Activated CD4-positive, alpha-beta T cell treated with anti-CD3 and anti-CD28 coated beads, Interleukin-2, amount 50 U/mL, for 24 hours (primary cell): ENCODE results near the gene RETREG2.

Experiments
- DNase-seq, 2 donors: peaks; one replicate each; pipeline ENCODE4 v3.0.0-alpha.2; 2020; ENCODE audit warnings: low read depth in 1 of 2, low spot score in 1 of 2

The RETREG2 gene

DNA sequence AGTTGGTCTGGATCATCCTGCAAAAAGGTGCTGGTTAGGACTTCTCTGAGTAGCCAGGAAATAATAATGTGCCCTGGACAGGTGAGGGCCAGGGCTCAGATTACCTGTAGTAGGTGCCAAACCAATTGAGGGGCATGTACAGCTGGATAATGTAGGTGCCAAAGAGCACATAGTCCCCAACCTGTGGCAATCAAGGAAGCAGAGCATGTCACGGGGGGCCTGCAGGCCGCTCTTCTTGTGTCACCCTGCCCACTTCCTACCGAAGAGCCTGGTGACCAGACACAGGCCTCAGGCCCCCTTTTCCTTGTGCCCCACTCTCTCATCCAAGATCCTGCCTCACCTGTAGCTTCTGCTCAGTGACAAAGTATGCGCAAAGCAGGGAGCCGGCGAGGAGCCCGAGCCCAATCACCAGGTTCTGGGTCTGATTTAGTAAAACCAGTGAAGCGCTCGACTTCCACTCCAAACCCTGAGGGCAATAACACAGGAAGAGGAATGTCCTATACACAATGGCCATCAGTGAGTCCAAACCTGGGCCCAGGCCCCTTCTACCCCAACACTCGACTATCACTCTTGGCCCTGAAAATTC, 35.5 kb downstream of the RETREG2 start:
- DNase-seq, result no peak

DNA sequence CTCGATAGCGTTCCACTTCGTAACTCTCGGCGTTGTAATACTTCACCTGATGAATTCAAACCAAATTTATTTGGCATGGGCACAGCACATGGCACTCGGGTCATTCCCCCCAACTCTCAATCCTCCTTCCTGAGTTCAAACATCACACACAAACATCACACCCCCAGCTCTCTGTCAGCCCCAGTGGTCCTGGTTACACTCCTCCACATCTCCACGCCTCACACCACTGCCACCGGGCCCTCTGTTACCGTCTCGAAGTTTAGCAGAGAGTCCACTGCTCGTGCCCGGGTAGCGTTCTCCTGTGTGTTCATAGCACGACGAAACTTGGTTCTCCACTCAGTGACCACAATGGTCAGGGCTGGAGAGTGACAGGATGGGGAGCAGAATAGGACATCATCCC, 36.1 kb downstream of the RETREG2 start:
- no peak for DNase-seq

DNA sequence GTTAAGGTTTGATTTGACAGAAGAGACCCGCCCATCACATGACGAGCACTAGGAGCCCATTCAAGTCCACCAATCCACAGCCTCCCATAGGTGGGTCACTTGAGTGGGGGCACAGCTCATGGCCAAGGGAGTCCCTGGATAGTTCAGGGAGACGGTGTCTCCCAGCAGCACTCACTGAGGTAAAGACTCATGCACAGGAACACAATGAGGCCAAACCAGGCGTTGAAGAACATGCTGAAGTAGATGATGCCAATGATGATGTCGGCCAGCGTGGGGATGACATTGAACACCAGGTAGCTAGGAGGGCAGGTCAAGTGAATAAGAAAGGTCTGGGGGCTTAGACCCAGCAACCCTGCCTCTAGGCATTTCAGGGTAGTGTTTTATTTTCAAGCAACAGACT, 36.7 kb downstream of the RETREG2 start:
- DNase-seq, result no peak

DNA sequence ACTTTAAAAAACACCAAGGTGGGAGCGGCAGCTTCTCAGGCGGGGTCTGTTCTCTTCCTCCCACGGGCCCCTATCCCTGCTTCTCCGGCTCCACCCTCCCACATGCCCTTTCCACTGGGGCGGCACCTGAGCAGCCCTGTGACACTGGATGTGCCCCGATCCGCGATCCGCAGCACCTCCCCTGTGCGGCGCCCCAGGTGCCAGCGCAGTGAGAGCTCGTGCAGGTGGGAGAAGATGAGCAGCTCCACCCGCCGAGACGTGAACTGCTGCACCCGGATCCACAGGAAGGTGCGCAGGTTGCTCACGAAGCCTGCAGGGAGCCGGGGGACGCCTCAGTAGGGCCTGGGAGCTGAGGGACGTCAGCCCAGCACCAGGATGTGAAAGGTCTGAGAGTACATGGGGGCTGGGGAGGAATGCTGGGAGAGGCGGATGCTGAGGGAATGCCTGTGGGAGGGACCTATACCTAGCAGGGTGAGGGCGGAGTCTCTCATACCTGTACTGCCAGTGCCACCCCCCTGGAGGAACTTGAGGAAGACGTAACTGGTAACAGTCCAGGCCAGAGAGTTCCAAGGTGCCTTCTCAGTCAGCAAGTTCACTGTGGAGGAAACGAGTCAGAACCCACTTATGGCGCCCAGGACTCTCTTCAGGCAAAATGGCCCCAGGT, 37.9 kb downstream of the RETREG2 start:
- no peak for DNase-seq

DNA sequence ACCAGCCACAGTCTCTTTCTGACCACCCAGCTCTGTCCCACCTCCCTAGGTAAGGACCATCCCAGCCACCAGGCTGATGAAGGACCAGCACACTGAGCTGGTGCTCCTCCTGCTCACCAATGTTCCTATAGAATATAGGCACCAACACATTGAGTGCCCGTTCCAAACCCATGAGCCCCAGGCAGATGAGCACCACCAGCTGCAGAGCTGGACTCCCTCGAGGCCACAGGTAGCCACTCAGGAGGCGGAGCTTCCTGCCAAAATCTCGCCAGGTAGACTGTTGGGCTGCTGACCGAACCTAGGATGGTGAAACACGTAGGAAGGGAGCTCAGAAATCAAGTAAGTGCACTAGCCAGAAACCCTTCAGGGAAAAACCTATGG, 38.5 kb downstream of the RETREG2 start:
- DNase-seq, result no peak

DNA sequence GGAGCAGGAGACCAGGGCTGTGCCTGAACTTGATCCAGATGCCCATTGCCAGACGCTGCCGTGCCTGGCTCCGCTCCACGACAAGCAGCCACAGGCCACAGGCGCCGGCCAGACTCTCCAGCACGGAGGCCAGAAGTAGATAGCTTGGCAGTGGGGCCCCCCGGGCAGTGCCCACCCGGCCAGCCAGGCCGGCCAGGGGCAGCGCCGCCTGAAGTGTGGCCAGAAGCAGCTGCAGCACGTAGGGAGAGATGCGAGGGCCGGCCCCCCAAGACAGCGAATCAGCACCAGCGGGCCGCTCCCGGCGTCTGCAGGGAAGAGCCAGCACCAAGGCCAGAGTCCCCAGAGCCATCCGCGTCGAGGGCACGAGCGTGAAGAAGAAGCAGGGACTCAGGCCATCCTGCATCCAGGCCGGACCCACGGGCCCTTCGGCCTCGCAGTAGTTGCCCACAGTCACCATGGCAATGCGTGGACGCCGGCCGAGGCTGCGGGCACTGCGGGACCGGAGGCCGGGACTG, 40.2 kb downstream of the RETREG2 start:
- DNase-seq, result peak in 1 of 2 donors; percentile 21

DNA sequence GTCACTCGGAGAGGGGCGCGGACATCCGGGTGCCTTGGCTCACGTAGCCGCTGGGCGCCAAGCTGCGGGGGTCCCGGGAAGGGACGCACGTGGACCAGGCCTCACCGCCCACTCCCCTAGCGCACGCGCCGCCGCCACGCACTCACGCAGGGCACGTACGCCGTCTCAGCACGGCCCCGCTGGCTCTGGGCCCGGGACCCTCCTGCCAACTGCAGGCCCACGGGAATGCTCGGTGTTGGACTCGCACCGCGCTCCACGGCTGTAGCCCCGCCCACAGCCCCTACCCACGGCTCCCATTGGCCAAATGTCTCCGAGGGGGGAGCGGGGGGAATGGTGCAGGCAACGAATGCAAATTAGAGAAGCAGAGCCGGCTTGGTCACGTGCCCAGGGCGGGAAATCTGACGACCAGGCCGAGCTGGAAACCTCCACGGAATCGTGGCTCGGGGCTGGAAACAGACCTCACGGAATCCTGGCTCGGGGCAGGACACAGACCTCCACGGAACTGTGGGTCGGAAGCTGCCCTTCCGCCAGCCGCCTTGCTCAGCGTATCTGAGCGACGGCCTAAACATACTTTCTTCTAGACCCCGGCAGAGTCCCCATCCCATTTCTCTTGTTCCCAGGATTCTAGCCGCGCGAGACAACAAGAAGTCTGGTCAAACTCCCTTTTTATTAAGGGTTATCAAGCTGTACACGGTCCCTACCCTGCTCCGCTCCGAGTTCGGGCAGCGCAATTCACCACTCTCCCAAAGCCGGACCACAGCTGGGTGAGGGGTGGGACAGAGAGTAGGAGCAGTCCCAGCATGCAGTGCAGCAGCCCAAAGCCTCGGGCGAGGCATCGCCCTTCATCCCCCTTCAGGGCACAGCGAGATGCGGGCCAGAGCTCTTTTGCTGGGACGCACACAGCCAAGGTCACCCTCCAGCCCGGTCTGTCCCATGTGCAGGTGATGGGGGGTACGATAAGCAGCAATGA, 40.9 kb downstream of the RETREG2 start, which contains the start of gene ABCB6:
ABCB6 (minus strand) TSS at position 227 of the 970 bp plus-strand sequence. CDS start 285 bp downstream, outside the sequence.
- DNase-seq, result peak; percentile 63 to 89

DNA sequence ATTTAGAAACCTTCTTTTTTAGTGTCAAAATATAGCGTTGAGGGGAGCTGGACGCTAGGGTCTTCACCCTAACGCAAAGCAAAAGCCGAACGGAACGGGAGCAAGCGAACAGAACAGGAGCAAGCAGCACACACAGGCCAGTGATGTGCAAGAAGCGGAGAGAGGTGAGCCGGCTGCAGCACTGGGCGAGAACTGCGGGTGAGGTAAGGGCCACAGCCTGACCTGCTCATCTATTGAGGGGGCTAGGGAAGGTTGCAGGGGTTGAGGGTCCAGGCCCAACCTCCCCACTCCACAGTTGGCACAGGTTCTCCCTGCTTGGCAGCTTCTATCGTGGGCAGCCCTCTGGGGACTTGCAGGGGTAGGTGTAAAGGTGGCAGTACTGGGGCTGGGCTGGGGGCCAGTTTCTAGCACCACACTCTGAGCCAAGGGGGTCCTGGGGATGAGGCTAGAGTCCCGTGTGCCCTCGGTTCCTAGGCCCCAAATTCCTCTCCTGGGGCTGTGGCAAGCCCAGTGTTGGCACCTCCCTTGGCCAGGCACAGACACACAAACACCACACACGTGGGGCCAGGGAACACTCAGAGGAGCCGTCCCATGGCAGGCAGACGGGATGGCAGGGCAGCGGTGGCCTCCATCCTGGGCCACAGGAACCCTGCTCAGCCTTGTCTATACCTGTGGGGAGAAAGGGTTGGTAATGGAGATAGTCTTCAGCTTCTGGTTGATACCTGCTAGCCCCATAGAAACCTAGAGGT, 41.9 kb downstream of the RETREG2 start:
- no peak for DNase-seq

DNA sequence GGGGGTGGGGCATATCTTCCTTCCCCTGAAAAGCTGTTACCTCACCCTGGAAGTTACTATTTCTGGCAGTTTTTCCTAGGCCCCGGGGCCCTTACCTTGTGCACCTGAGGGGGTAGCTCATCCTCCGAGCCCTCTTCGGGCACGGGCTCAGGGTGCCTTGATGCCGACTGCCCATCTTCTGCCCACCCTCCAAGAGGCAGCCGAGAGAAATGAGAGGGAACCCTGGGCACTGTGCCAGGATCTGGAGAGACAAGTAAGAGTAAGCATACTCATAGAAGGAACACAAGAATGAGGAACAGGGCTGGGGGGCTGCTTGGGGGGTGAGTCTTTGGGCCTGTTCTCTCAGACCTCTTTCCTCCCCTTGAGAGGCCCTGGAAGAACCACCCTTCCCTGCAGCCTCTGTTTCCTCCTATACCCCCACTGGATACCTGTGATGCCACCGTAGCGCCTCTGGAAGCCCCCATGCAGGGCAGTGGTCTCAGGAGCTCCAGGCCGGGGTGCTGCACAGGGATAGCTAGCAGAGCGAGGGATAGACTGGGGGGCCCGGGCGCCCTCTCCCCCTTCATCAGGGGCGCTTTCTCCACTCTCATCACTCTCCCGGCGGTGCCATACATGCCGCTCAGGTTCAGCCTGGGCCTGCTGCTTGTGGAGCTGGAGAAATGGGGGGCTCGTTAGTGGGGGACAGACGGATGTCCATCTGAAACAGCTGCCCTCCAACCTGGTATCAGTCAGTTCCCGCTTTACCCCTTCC, 42.8 kb downstream of the RETREG2 start:
- no peak for DNase-seq

DNA sequence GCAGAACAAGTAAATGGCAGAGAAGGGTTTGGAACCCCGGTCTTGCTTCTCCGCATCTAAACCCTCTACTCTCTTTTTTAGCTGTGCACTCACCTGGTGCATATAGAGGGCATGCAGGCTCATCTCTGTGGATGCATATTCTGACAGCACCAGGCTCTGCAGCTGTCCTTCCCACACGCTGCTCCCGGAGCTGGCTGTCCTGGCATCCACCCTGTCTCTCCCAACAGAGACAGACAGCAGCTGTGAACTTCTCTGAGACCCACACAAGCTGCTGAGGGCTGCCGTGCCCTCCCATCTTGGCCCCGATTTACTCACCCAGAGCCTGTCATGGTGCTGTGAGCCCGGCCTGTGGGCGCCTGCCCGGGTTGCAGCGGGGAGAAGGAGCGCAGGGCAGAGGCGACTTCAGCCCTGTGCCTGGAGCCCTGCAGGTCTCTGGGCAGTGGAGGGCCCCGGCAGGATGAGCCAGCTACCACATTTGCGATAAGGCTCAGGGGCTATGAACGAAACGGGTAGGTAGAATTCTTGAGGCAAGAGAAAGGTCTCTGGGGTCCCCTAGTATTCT, 44.0 kb downstream of the RETREG2 start:
- no peak for DNase-seq

DNA sequence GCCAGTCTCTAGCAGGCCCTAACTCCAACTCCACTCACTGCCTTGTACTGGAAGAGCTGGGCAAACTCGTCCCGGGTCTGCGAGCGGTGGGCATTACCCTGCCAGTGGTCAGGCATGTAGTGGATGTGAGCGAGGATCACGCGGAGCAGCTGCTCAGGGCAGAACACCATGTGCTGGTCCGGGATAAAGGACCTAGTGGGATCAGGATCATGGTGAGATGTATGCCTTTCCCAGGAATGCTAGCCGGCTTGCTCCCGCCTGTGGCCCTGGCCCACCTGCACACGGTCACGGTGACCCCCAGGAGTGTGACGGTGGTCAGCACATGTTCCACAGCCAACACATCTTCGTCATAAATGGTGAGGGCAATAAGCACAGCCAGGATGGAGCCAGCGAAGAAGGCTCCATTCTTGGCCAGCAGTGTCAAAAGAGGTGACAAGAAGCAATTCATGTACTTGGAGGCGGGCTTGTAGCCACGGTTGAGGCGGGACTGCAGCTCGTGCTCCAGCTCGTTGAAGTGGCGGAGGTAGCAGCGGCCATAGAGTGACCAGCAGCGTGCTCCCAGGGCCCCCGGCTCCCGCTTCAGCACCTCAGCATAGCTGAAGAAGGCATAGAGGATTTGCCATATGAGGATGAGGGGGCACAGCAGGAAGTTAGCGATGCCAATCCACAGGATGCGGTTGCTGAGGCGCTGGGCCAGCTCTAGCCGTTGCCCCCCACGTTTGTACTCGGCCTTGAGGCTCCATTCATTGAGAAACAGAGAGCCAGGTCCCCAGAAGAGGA, 45.9 kb downstream of the RETREG2 start:
- DNase-seq, result no peak

DNA sequence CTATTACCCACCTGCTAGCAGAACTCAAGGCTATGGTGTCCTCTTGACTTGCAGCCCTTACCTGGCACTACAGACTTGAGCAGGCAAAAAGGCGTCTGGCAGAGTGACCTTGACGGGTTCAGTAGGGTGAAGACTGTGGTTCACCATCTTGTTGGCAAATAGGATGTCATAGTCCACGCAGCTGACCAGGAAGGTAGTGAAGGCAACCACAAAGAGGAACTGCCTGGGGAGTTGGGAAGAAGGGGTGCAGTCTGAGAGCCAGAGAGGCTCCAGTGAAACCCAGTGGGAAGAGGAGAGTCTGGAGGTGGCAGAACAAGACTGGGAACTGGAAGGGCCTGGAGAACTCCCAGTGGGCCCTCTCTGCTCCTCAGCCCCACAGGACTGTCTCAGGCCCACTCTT, 47.3 kb downstream of the RETREG2 start:
- DNase-seq, result no peak

DNA sequence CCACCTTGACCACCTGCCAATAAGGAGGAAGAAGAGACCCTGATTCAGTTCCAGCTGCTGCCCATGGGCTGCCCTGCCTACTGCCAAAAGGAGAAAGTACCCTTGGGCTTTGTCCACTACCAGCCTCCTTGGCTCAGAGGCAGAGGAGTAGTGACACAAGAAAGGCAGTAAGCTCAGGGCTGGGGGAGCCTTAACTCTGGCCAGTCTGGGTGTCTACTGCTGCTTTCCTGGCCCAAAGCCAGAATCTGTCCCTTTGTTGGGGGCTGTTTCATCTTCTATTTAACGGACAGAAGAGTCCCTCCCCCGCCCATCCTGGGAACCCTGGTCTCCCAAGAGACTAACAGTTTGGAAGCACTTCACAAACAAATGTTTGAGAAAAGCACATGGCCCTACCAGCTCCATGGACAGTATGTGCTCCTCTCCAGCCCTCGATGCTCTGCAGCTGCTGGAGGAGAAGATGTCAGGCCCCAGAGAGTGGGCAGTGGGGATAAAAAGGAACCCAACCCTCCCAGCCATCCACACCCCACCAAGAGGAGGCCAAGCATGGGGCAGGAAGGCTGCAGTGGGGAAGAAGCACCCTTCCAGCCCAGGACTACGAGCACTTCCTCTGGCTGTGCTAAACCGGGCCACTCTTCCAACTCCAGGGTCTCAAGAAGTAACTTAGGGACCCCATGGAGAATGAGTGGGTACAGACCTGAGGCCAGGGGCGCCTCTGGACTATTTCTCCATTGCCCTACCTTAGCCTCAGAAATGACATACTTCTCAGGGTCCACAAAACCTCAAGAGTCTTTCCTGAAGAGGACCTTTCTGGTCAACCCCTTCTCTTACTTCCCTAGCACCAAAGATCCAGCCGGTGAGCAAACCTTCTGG, 50.2 kb downstream of the RETREG2 start:
- no peak for DNase-seq

DNA sequence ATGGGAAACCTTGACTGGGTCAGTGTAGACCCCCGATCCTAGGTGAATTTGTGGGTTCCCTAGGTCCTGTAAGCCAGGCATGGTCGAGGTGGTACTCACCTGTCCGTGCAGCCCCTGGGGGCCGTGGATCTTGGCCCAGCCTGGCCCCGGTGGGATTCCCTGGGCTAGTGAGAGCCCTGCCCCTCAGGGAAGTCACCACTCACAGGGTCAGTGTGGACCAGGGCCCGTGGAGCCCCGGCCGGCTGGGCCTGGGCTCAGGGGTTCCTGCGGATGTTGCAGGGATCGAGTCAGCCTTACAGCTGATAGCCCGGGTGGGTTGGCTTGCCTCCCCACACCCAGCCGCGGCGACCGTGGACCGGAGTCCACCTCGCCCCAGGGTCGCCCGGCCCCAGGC, 50.8 kb downstream of the RETREG2 start:
- no peak for DNase-seq

DNA sequence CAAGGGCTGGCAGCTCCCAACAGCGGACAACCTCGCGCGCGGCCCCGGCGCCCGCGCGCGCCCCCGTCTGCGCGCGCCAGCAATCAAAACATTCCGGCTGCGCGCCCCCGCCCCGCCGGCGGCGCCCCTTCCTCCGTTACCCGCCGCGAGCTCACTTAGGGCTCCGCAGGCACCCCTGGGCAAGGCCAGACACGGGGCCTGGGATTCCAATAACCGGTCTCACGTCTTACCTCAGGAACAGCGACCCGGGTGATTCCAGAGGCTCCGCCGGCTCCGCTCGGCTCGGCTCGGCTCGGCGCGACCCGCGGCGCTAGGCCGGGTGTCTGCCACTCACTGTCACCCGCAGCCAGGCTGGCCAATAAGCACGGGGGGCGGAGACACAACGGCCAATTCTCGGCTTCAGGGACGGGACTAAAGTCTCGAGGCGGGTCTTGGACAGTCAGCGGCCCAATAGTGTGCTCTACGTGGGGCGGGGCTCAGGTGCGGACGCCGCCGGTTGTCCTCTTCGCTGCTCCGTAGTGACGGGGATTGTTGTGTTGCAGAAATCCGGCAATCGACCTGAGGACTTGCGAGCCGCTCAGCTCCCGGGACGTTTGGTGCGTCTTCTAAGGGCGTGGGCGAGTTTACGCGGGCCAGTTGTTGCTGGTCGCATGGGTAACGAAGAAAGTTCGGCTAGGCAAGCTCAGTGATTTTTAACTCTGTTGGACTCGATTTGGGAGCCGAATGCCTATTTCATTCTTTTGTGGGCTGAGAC, 51.4 kb downstream of the RETREG2 start, which contains the start of the genes ANKZF1 and ATG9A:
ANKZF1 (plus strand) TSS at position 502 of the 754 bp plus-strand sequence. CDS start 452 bp downstream, outside the sequence.
ATG9A (minus strand) TSS at position 332 of the 754 bp plus-strand sequence. CDS start 1,612 bp downstream, outside the sequence.
- DNase-seq, result peak; percentile 90 to 99

DNA sequence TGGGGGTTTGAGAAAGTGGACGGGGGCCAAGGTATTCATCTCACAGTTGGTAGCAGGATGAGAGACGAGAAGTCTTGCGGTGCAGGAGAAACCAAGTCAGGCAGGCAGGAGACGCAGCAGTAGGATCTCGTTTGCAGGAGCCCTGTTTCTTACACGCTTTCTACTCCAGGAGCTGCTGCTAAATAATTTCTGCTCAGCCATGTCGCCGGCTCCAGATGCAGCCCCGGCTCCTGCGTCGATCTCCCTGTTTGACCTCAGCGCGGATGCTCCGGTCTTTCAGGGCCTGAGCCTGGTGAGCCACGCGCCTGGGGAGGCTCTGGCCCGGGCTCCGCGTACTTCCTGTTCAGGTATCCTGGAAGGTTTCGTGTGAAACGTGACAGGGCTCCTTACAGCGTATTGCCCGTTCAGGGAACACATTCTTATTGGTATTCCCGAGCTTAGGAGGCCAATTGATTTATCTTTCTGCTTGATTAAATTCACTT, 52.0 kb downstream of the RETREG2 start:
- DNase-seq, result peak in 1 of 2 donors; percentile 39

DNA sequence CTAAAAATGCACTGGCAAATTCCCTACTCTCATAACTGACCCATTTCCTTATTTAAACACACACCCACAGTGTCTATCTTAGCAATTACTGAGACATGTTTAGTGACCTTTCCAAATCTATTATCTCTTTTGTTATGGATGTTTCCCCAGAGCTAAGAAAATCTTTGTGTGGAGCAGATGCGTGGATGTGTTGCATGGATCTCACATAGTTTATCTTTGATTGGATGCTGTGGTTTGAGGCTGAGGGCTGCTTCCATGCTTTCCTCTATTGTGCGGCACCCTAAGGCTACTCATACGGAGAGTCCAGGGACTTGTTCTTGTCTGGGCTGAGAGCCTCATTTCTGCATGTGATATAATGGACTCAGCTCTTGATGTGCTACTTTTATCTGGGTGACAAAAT, 56.3 kb downstream of the RETREG2 start:
- no peak for DNase-seq
